Tibial nerve (tissue), 4 donors: Measurements from ENCODE around the gene MPEG1. TPM values are rescaled to one million over a fixed set of nuclear protein-coding genes. Genes with fewer than 3 reads are reported as not detected.

Experiments
- DNase-seq, 2 donors: peaks; one replicate each; pipeline ENCODE4 v3.0.0-alpha.2; 2019; ENCODE audit warnings: low spot score in 2 of 2
- H3K27ac ChIP-seq, 4 donors: fragments of 200-600 bp; sonication (generic) in 3 of 4; one replicate each; pipeline ENCODE4 v1.5.1; 2017 to 2019; ENCODE audit warnings: mild to moderate bottlenecking in 1 of 4
- H3K27me3 ChIP-seq, 2 donors: fragments of 200-600 bp; sonication (generic) in 1 of 2; one replicate each; pipeline versions ENCODE4 v1.5.1 to v1.6.0; 2017 to 2019
- H3K36me3 ChIP-seq, 3 donors: fragments of 200-600 bp; sonication (generic); one replicate each; pipeline ENCODE4 v1.5.1; 2018 to 2019
- H3K4me1 ChIP-seq, 4 donors: fragments of 200-600 bp; sonication (generic) in 3 of 4; one replicate each; pipeline ENCODE4 v1.5.1; 2017 to 2019
- H3K4me3 ChIP-seq, 4 donors: fragments of 200-600 bp; sonication (generic) in 3 of 4; one replicate each; pipeline ENCODE4 v1.5.1; 2017 to 2019; ENCODE audit warnings: mild to moderate bottlenecking in 1 of 4, moderate library complexity in 1 of 4
- H3K9me3 ChIP-seq, 4 donors: fragments of 200-600 bp; sonication (generic) in 3 of 4; one replicate each; pipeline ENCODE4 v1.5.1; 2017 to 2019
- CTCF ChIP-seq, 5 experiments: fragments of 200-600 bp in 3 of 5; fragments of 450-650 bp in 2 of 5; sonication (generic) in 3 of 5; IDR thresholded peaks; one replicate each; pipeline ENCODE4 v1.5.1; 2016 to 2019; ENCODE audit warnings: antibody characterized with exemption in 5 of 5, mild to moderate bottlenecking in 3 of 5, moderate library complexity in 2 of 5
- EP300 ChIP-seq, 2 donors: sonication (generic); formaldehyde crosslinking; IDR thresholded peaks; one replicate each; pipeline ENCODE4 v1.6.1; 2017; ENCODE audit warnings: antibody characterized with exemption in 2 of 2, mild to moderate bottlenecking in 1 of 2
- POLR2A ChIP-seq, 2 donors: fragments of 450-650 bp; IDR thresholded peaks; one replicate each; pipeline ENCODE4 v1.6.1; 2017; ENCODE audit warnings: antibody characterized with exemption in 2 of 2, mild to moderate bottlenecking in 2 of 2, moderate library complexity in 2 of 2
- WGBS, 2 donors: methylation state at CpG; one replicate each; pipeline ENCODE4 v1.1.5; 2018; 5-methylcytosine and 5-hydroxymethylcytosine counted together
- total RNA-seq, 4 donors: library from RNA; depleted of rRNA; stranded (reverse); fragments of >200 nt; gene quantifications; one replicate each; pipeline ENCODE4 v1.1.0, GENCODE V29; 2016

The MPEG1 gene
- total RNA-seq, 4 donors from 2014 or later, result 7.0 to 12.3 (median 9.6) TPM

DNA sequence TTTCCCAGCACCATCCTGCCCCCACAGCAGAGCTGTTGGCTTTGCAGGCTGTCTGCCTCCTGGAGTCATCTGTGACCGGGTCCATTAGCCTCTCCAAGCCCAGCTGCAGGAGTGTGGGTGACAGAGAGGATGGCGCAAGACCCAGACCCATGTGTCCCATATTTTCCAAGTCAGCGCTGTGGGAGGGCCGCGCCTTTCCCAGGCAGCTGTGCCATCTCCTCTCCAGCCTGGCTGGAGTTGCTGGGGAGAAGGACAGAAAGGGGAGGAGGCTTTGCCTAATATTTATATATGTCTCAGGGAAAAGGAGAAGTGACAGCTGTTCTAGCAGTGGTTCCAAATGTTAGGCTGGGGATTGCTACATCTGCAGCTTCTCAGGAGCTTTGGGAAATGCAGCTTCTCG, 25.1 kb downstream of the MPEG1 start:
- Histone ChIP-seq H3K4me3 (no peak overlapping the region), H3K4me1 (peaks cover 0 to 74% (median 49%) of the 10 kb centered on the region in 4 donors), H3K27me3 (no peaks in the 10 kb centered on the region), H3K36me3 (peaks cover 0 to 46% (median 2%) of the 10 kb centered on the region in 3 donors), H3K27ac (peak overlapping the region in 3 of 4 donors; percentile 9 to 91 (median 79)), H3K9me3 (no peaks in the 10 kb centered on the region)
- 50 to 64% methylated on average over 6 of the region's 6 CpGs for WGBS, 2 donors
- no peak for TF ChIP-seq POLR2A (IDR thresholded peaks at IDR 0.05)
- TF ChIP-seq EP300 (IDR thresholded peaks at IDR 0.05), result peak in 1 of 2 donors; percentile 27
- TF ChIP-seq CTCF (IDR thresholded peaks at IDR 0.05), result peak in 1 of 5 experiments; percentile 12
- DNase-seq, result peak in 1 of 2 donors; percentile 49

DNA sequence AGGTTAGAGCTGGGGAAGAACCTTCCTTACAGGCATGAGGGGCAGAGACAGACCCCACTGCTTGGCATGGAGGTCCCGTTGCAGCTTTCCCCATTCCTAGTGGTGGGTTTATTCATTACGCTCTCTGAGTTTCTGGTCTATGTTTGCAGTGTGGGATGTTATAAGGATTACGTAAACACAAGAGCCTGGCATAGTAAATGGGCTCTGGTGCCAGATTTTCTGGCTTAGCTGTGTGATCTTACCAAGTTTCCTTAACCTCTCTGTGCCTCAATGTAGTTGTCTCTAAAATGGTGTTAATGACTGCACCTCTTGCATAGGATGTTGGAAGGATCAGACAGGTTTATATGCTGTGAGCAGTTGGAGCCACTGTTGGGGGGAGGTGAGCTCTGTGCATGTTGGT, 25.7 kb downstream of the MPEG1 start:
- 57 to 64% methylated on average over 3 of the region's 3 CpGs for WGBS, 2 donors
- peak overlapping the region; percentile 9 to 91 (median 54) for H3K27ac ChIP-seq
- H3K36me3 ChIP-seq, result peaks cover 0 to 46% (median 5%) of the 10 kb centered on the region in 3 donors
- no peaks in the 10 kb centered on the region for H3K27me3 ChIP-seq
- H3K4me1 ChIP-seq, result peaks cover 0 to 80% (median 52%) of the 10 kb centered on the region in 4 donors
- no peak for DNase-seq
- TF ChIP-seq EP300 (IDR thresholded peaks at IDR 0.05) (no peak), POLR2A (IDR thresholded peaks at IDR 0.05) (no peak), CTCF (IDR thresholded peaks at IDR 0.05) (no peak)
- no peak overlapping the region for H3K4me3 ChIP-seq
- no peaks in the 10 kb centered on the region for H3K9me3 ChIP-seq

DNA sequence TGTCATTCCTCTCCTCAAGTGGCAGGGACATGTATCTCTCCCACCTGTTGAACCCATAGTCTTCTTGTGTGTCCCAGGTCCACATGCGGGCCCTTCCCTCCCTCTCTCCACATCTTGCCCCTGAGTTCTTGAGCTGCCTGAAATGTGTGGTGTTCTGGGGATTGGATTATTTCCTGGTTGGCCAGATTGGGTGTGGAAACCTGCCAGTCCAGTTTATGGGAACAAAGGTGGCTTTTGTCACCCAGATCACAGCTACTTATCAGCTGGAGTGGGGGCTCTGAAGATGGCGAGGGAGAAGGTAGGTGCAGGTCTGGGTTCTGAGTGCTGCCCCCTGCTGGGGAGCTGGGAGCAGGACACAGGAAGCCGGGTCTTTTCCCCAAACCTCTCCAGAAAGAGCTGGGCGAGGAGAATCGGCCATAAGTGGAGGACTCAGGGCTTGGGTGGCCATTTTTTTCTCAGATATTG, 26.6 kb downstream of the MPEG1 start:
- peaks cover 0 to 89% (median 55%) of the 10 kb centered on the region in 4 donors for H3K4me1 ChIP-seq
- WGBS, 2 donors, result 46 to 50% methylated on average over 5 of the region's 5 CpGs
- peak; percentile 46 to 59 (median 58) for TF ChIP-seq CTCF (IDR thresholded peaks at IDR 0.05)
- TF ChIP-seq EP300 (IDR thresholded peaks at IDR 0.05), result no peak
- TF ChIP-seq POLR2A (IDR thresholded peaks at IDR 0.05), result no peak
- no peaks in the 10 kb centered on the region for H3K27me3 ChIP-seq
- peak overlapping the region; percentile 9 to 91 (median 54) for H3K27ac ChIP-seq
- H3K9me3 ChIP-seq, result no peaks in the 10 kb centered on the region
- DNase-seq, result no peak
- H3K36me3 ChIP-seq, result peaks cover 0 to 43% (median 6%) of the 10 kb centered on the region in 3 donors
- H3K4me3 ChIP-seq, result no peak overlapping the region

DNA sequence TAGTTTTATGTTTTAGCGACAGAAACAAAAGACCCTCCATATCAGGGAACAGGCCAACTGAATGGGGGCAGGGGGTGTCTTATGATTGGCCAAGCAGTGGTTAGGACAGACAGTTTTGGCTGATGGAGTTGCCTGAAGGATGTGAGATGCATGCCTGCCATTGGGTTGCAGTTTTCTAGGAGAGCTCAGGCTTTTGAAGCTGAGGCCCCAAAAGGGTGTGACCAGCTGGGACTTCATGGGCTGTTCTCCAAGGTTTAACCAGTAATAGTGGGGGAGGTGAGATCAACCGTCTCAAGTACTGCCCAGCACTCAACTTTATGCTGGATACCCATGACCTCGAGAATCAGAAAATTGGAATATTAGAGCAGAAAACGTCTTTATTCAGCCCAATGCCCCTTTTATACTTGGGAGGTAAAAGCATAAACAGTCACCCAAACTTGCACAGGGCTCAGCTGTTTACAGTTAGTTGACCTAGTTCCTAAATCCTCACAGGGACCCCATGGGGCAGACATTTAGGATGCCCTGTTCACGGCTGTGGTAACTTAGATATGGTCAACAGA, 27.3 kb downstream of the MPEG1 start:
- DNase-seq, result no peak
- Histone ChIP-seq H3K9me3 (no peaks in the 10 kb centered on the region), H3K27me3 (no peaks in the 10 kb centered on the region), H3K4me1 (peaks cover 0 to 96% (median 57%) of the 10 kb centered on the region in 4 donors), H3K4me3 (no peak overlapping the region), H3K27ac (peak overlapping the region in 3 of 4 donors; percentile 9 to 91 (median 79)), H3K36me3 (peaks cover 0 to 36% (median 4%) of the 10 kb centered on the region in 3 donors)
- TF ChIP-seq EP300 (IDR thresholded peaks at IDR 0.05), result no peak
- TF ChIP-seq CTCF (IDR thresholded peaks at IDR 0.05), result no peak
- no peak for TF ChIP-seq POLR2A (IDR thresholded peaks at IDR 0.05)
- WGBS, 2 donors, result 34% methylated on average over 5 of the region's 5 CpGs

DNA sequence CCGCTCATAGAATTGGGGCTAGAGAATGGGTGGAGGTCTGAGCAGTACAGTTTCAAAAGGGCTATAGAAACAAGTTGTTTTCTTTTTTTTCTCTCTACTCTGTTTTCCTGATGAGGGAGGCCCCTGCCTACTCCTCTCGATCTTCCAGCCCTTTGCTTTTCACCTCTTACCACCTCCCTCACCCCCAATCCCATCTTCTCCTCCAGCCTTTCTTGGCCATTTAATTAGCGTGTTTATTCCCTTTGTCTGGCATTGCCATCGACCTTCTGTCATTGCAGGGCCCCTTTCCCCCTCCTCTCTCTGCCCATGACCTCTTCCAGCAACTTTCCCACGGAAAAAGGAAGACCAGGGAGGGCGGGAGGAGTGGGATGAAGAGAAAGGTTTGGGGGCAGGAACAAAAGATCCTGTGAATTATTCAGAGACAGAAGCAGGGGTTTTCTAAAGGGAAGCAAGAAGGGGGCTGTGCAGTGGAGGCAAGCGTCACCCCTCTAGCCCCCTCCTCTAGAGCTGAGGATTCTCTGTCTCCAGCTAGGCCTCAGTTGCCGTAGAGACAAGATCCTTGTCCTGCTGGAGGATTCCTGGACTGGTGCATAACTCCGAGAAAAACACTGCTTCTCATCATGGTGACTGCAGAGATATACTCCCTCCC, 27.9 kb downstream of the MPEG1 start:
- Histone ChIP-seq H3K4me1 (peaks cover 0 to 100% (median 57%) of the 10 kb centered on the region in 4 donors), H3K9me3 (no peaks in the 10 kb centered on the region), H3K4me3 (no peak overlapping the region), H3K27ac (peak overlapping the region; percentile 9 to 91 (median 59)), H3K36me3 (peaks cover 0 to 29% (median 4%) of the 10 kb centered on the region in 3 donors), H3K27me3 (no peaks in the 10 kb centered on the region)
- WGBS, 2 donors, result 37 to 47% methylated on average over 9 of the region's 9 CpGs
- DNase-seq, result no peak
- TF ChIP-seq EP300 (IDR thresholded peaks at IDR 0.05) (no peak), POLR2A (IDR thresholded peaks at IDR 0.05) (no peak), CTCF (IDR thresholded peaks at IDR 0.05) (no peak)
